Kidney epithelial cell (primary cell): ENCODE measurements around the gene GALNT9. TPM values are rescaled to one million over a fixed set of nuclear protein-coding genes. Genes with fewer than 3 reads are reported as not detected.
"Not testable (repeated sequence)": the region's sequence is repeated elsewhere in the genome, so short reads cannot be mapped to it uniquely, and the experiment has no call there.

Experiments used
- DNase-seq: peaks from one replicate; pipeline ENCODE4 v3.0.0-alpha.2; 2010; ENCODE audit warnings: low read depth
- H3K27me3 ChIP-seq: 2 replicates; pipeline ENCODE4 v1.6.0; 2011; ENCODE audit warnings: low read length; ENCODE audit not compliant: control insufficient read depth, insufficient read depth
- H3K36me3 ChIP-seq: 2 replicates; pipeline ENCODE4 v1.5.1; 2011; ENCODE audit warnings: low read length; ENCODE audit not compliant: control insufficient read depth, insufficient read depth
- H3K4me3 ChIP-seq: 2 replicates; pipeline ENCODE4 v1.5.1; 2011; ENCODE audit warnings: low read depth, mild to moderate bottlenecking, control low read depth, low read length
- total RNA-seq: library from RNA; depleted of rRNA; stranded (reverse); fragments of >200 nt; gene quantifications from 2 replicates; pipeline ENCODE4 v1.2.3, GENCODE V29; 2015
- TF ChIP-seq, protein P1 (sequence below): IDR thresholded peaks from 2 replicates; pipeline ENCODE4 v1.5.1; 2011; ENCODE audit warnings: mild to moderate bottlenecking, moderate library complexity, low read length, control low read depth, inconsistent platforms; ENCODE audit not compliant: insufficient read depth, poor library complexity, severe bottlenecking

Gene GALNT9
- total RNA-seq, 1 donor from 2014 or later, result 1.5 TPM

DNA sequence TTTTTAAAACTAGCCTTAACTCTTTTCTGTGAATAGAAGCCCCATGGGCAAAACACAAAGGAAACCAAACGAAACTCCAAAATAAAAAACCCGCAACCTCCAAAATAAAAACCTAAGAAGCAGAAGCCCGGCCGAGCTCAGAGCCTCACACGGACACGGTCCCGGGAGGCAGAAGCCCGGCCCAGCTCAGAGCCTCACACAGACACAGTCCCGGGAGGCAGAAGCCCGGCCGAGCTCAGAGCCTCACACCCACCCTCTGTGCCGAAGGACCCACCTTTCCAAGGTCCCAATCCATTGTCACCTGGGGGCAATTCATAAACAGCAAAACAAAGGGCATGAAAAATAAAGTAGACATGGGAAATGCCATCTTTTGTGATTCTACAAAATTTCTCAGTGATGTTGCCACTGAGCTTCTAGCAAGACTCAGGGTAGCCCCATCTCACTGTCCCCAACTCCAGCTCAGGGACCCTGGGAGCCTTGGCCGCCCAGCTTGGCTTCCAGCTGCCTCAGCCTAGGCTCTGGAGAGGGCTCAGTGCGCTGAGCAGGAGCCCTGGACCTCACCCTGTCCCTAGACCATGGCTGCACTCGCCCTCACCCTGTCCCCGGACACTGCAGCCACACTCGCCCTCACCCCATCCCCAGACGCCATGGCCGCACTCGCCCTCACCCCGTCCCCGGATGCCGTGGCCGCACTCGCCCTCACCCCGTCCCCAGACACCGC lies 82.2 kb downstream of the GALNT9 start:
- H3K27me3 ChIP-seq, result peaks cover 14% of the 10 kb centered on the region
- TF ChIP-seq, protein P1, sequence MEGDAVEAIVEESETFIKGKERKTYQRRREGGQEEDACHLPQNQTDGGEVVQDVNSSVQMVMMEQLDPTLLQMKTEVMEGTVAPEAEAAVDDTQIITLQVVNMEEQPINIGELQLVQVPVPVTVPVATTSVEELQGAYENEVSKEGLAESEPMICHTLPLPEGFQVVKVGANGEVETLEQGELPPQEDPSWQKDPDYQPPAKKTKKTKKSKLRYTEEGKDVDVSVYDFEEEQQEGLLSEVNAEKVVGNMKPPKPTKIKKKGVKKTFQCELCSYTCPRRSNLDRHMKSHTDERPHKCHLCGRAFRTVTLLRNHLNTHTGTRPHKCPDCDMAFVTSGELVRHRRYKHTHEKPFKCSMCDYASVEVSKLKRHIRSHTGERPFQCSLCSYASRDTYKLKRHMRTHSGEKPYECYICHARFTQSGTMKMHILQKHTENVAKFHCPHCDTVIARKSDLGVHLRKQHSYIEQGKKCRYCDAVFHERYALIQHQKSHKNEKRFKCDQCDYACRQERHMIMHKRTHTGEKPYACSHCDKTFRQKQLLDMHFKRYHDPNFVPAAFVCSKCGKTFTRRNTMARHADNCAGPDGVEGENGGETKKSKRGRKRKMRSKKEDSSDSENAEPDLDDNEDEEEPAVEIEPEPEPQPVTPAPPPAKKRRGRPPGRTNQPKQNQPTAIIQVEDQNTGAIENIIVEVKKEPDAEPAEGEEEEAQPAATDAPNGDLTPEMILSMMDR, result no peak
- no peak for DNase-seq
- no peak overlapping the region for H3K4me3 ChIP-seq
- no peaks in the 10 kb centered on the region for H3K36me3 ChIP-seq

DNA sequence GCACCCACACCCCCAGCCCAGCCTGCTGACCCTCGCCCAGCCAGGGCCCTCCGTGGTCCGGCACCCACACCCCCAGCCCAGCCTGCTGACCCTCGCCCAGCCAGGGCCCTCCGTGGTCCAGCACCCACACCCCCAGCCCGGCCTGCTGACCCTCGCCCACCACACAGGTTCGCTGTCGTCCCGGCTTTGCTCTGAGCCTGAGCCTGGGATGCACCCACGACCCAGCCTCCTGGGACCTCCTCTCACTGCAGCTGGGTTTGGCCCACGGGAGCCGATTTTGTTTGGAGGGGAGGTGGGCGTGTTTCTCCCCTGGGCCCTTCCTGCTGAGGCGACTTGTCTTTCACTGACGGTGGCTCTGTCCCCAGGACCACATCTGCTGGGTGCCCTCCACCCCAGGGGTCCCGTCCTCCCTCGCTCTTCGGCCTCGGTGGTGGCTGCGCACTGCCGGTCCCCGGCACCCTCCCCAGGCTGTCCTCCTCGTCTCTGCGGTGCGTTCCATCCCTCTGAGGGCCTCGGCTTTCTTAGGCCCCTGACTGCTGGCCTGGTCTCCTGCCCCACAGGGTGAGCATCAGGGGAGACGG lies 83.8 kb downstream of the GALNT9 start:
- Histone ChIP-seq H3K4me3 (no peak overlapping the region), H3K27me3 (peaks cover 14% of the 10 kb centered on the region), H3K36me3 (no peaks in the 10 kb centered on the region)
- TF ChIP-seq, protein P1, result no peak
- no peak for DNase-seq

DNA sequence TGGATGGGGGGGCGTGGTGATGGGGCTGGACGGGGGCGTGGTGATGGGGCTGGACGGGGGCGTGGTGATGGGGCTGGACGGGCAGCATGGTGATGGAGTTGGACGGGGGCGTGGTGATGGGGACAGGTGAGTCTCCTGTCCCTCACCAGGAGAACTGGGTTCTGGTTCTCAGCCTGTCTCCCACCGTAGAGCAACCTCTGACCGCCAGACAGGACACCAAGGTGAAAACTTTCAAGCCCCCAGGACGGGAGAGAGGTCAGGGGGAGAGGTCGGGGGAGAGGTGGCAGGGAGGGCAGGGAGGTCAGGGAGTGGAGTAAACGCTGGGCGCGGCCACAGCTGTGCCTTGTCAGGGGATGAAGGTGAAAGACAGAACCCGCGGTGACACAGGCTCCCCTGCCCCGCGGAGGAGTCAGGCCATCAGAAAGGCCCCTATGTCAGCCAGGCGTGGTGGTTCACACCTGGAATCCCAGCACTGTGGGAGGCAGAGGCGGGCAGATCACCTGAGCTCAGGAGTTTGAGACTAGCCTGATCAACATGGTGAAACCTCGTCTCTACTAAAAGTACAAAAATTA lies 84.6 kb downstream of the GALNT9 start:
- no peaks in the 10 kb centered on the region for H3K36me3 ChIP-seq
- TF ChIP-seq, protein P1, result no peak
- no peak for DNase-seq

DNA sequence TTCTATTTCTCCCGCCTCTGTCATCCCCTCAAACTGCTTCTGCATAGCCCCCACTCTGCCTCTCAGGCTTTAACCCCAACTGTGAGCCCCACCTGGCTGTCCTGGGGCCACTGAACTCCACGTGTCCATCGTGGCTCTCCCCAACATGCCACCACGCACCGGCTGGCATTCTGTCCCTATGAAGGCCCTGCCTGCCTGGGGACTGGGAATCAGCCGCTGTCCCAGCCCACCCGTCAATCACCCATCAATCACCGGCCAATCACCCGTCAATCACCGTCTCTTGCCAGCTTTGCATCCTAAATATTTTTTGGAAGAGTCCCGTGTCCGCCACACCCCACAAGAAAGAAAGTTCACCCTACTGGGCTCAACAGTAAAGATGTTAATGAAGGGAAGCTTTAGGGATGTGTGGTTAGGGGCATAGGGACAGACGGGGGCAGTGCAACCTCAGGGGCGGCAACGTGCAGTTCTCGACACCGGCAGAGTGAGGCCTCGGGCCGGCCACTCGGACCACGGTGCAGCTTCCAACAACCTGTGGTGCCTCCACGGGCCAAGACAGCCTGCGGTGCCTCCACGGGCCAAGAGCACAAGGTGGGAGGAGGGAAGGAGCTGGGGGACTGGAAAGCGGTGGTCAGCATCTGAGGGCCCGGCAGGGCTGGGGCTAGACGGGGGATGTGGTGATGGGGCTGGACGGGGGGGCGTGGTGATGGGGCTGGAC lies 85.6 kb downstream of the GALNT9 start:
- Histone ChIP-seq H3K4me3 (no peak overlapping the region), H3K36me3 (no peaks in the 10 kb centered on the region), H3K27me3 (peaks cover 12% of the 10 kb centered on the region)
- DNase-seq, result no peak
- TF ChIP-seq, protein P1, result no peak

More for the DNA sequence above, 84.6 kb downstream of the GALNT9 start:
- H3K4me3 ChIP-seq, result no peak overlapping the region
- H3K27me3 ChIP-seq, result peaks cover 14% of the 10 kb centered on the region

DNA sequence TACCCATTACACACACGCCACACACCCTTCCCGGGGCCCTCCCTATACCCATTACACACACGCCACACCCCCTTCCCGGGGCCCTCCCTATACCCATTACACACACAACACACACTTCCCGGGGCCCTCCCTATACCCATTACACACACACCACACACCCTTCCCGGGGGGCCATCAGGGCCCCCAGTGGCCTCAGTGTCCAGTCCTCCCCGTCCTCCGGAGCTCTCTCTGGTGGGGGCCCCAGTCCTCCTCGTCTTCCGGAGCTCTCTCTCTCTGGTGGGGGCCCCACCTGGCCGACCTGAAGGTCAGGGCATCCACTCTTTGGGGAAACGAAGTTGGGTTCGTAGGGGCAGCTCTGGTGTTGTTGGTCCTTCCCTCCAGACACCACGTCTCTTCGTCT lies 86.2 kb downstream of the GALNT9 start:
- not testable (repeated sequence) for H3K36me3 ChIP-seq, DNase-seq, H3K4me3 ChIP-seq, H3K27me3 ChIP-seq

DNA sequence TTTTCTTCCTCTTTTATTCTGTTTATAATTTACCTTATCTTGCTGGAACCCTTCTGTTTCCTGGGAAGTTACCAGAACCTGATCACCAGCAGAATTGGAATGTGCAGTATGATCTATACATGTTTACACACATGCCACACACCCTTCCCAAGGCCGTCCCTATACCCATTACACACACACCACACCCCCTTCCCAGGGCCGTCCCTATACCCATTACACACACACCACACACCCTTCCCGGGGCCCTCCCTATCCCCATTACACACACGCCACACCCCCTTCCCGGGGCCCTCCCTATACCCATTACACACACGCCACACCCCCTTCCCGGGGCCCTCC lies 88.8 kb downstream of the GALNT9 start:
- not testable (repeated sequence) for H3K36me3 ChIP-seq, H3K27me3 ChIP-seq, H3K4me3 ChIP-seq, DNase-seq
